Stimulated activated CD8-positive, alpha-beta memory T cell treated with anti-CD3 and anti-CD28 coated beads, Interleukin-4, amount 100 ng/mL, for 1 hour (primary cell): ENCODE data around the gene SMG7.
A peak's percentile ranks its signal among the peaks of the same experiment; 100 is the strongest.
"Not testable (repeated sequence)": the region's sequence is repeated elsewhere in the genome, so short reads cannot be mapped to it uniquely, and the experiment has no call there.

ENCODE experiments used
- DNase-seq, 2 donors: peaks; one replicate each; pipeline ENCODE4 v3.0.0-alpha.2; 2020; ENCODE audit warnings: low read depth in 2 of 2, low spot score in 1 of 2

Gene SMG7

GRCh38 chr1:183472488-183473216 lies at the start of gene SMG7:
TSS of gene SMG7 (plus strand) at chr1:183472499. CDS start at chr1:183472621, 122 bp downstream.
- DNase-seq = peak in 1 of 2 donors; percentile 22

- no peak for DNase-seq
Measured at GRCh38 chr1:183423541-183423940, 48.8 kb upstream of the SMG7 start.

- DNase-seq = no peak
Measured at GRCh38 chr1:183424691-183425090, 47.6 kb upstream of the SMG7 start.

GRCh38 chr1:183427591-183427990 lies 44.7 kb upstream of the SMG7 start:
- DNase-seq = not testable (repeated sequence)

- no peak for DNase-seq
Measured at GRCh38 chr1:183431840-183432547, 40.3 kb upstream of the SMG7 start.

GRCh38 chr1:183432548-183432875 lies 39.8 kb upstream of the SMG7 start:
- DNase-seq = no peak

GRCh38 chr1:183433703-183434102 lies 38.6 kb upstream of the SMG7 start:
- no peak for DNase-seq

- DNase-seq = no peak
Measured at GRCh38 chr1:183435497-183435896, 36.8 kb upstream of the SMG7 start.

GRCh38 chr1:183438060-183438459 lies 34.2 kb upstream of the SMG7 start:
- DNase-seq = no peak

- no peak for DNase-seq
Measured at GRCh38 chr1:183443011-183443410, 29.3 kb upstream of the SMG7 start.

GRCh38 chr1:183443466-183443865 lies 28.8 kb upstream of the SMG7 start:
- DNase-seq = no peak

- DNase-seq = no peak
Measured at GRCh38 chr1:183444243-183444642, 28.1 kb upstream of the SMG7 start.

- no peak for DNase-seq
Measured at GRCh38 chr1:183449223-183449770, 23.0 kb upstream of the SMG7 start.

- no peak for DNase-seq
Measured at GRCh38 chr1:183450093-183450492, 22.2 kb upstream of the SMG7 start.

GRCh38 chr1:183454377-183454776 lies 17.9 kb upstream of the SMG7 start:
- DNase-seq = no peak

- DNase-seq = no peak
Measured at GRCh38 chr1:183456826-183457225, 15.5 kb upstream of the SMG7 start.

GRCh38 chr1:183457449-183457848 lies 14.8 kb upstream of the SMG7 start:
- DNase-seq = no peak

GRCh38 chr1:183460596-183460995 lies 11.7 kb upstream of the SMG7 start:
- DNase-seq = no peak

GRCh38 chr1:183461350-183461749 lies 10.9 kb upstream of the SMG7 start:
- no peak for DNase-seq

- DNase-seq = no peak
Measured at GRCh38 chr1:183463566-183463965, 8.7 kb upstream of the SMG7 start.

GRCh38 chr1:183466781-183467180 lies 5.5 kb upstream of the SMG7 start:
- DNase-seq = no peak

GRCh38 chr1:183467687-183468086 lies 4.6 kb upstream of the SMG7 start:
- DNase-seq = no peak
